CD4-positive, alpha-beta T cell treated with Interleukin-4 for 4 hours (primary cell): ENCODE measurements around the gene SLC7A4.
"Not testable (repeated sequence)": the region's sequence is repeated elsewhere in the genome, so short reads cannot be mapped to it uniquely, and the experiment has no call there.

Experiments
- DNase-seq: peaks from one replicate; pipeline ENCODE4 v3.0.0-alpha.2; 2020

The SLC7A4 gene, protein sequence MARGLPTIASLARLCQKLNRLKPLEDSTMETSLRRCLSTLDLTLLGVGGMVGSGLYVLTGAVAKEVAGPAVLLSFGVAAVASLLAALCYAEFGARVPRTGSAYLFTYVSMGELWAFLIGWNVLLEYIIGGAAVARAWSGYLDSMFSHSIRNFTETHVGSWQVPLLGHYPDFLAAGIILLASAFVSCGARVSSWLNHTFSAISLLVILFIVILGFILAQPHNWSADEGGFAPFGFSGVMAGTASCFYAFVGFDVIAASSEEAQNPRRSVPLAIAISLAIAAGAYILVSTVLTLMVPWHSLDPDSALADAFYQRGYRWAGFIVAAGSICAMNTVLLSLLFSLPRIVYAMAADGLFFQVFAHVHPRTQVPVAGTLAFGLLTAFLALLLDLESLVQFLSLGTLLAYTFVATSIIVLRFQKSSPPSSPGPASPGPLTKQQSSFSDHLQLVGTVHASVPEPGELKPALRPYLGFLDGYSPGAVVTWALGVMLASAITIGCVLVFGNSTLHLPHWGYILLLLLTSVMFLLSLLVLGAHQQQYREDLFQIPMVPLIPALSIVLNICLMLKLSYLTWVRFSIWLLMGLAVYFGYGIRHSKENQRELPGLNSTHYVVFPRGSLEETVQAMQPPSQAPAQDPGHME

GRCh38 chr22:21032037-21032867 is at the start of gene SLC7A4:
TSS of gene SLC7A4 (minus strand) at chr22:21032561. CDS start at chr22:21031812, 749 bp downstream.
- no peak for DNase-seq

DNA sequence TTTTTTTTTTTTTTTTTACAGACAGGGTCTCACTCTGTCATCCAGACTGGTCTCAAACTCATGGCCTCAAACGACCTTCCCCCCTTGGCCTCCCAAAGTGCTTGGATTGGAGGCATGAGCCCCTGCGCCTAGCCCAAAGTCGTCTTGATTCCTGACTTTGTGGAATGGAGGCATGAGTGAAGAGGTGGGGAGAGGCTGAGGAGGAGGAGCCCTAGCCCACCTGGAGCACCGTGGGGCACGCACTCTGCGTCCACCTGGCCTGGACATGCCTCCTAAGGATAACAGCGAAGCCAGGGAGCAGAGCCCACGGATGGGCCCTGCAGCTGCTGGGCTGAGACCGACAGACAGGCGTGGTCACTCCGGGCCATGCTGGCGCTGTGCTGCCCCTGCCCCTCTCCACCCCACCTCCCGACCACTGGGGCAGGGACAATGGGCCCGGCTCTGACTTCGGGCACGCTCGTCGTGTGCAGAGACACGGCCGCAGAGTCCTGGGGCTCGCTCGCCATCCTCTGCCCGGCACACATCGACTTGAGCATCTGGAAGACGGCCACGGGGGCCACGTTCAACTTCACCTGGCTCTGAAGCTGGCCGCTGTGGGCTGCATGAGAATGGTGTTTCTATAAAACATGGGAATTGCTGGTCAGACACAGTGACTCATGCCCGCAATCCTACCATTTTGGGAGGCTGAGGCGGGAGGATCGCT is 48.2 kb upstream of the SLC7A4 start:
- DNase-seq = no peak

DNA sequence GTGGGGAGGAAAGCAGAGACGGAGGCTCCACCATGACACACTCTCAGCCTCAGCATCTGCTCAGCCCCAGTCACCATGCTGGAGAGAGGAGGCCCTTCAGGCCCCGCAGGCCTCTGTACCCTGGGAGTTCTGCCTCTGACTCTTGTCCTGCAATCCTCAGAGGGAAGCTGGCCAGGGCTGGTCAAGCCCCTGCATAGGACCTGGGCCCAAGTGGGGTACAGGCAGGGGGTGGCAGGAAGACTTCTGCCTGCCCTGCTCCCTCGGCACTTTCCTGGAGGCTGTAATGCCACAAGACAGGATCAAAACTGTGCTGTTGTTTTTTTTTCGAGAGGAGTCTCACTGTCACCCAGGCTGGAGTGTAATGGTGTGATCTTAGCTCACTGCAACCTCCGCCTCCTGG is 47.1 kb upstream of the SLC7A4 start:
- no peak for DNase-seq

- DNase-seq = no peak
Measured at GRCh38 chr22:21078916-21079315, 46.6 kb upstream of the SLC7A4 start.

- DNase-seq = no peak
Measured at GRCh38 chr22:21077884-21078508, 45.6 kb upstream of the SLC7A4 start.

- DNase-seq = no peak
Measured at GRCh38 chr22:21076912-21077625, 44.7 kb upstream of the SLC7A4 start.

DNA sequence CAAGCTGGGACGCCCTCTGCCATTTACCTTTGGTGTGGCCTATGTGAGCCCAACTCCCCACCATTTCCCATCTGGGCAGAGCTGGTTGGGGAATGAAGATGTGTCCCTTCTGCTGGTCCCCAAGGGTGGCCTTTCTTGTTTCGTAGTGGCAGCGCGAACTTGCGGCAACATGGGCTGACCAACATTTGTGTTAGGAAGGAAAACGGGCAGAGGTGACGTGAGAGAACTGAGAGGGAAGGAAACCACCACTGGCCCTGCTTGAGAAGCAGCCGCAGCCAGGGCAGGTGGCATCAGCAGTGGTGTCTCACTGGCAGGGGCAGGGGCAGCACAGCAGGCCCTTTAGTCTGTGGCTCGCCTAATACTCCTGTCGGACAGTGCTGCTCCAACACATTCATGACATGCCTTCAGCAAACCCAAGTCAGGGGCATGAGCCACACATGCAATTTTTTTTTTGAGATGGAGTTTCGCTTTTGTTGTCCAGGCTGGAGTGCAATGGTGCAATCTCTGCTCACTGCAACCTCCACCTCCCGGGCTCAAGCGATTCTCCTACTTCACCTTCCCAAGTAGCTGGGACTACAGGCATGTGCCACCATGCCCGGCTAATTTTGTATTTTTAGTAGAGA is 43.3 kb upstream of the SLC7A4 start:
- DNase-seq = no peak

DNA sequence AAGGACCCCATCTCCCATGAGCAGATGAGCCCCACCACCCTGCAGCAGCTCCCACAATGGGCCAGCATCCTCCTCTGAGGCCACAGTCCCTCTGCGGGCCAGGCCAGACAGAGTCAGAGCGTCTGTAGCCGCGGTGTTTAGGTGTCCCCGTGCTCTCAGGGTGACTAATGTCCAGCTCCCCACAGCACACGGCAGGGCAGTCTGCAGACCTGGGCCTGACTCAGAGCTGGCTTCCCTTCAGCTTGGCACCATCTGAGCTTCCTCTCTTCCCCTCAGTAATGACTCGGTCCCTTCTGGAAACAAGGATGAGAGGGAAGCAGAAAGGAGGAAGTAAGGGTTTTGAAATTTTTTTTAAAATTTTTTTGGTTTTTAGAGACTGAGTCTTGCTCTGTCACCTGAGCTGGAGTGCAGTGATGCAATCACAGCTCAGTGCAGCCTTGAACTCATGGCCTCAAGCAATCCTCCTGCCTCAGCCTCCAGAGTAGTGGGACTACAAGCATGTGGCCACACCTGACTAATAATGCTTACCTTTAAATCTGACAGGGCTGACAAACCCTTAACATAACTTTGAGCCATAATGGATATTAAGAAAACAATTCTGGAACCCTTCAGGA is 41.8 kb upstream of the SLC7A4 start:
- DNase-seq = no peak

- DNase-seq = no peak
Measured at GRCh38 chr22:21073482-21073881, 41.1 kb upstream of the SLC7A4 start.

GRCh38 chr22:21073023-21073422 is 40.7 kb upstream of the SLC7A4 start:
- no peak for DNase-seq

GRCh38 chr22:21071796-21072195 is 39.4 kb upstream of the SLC7A4 start:
- DNase-seq = not testable (repeated sequence)

DNA sequence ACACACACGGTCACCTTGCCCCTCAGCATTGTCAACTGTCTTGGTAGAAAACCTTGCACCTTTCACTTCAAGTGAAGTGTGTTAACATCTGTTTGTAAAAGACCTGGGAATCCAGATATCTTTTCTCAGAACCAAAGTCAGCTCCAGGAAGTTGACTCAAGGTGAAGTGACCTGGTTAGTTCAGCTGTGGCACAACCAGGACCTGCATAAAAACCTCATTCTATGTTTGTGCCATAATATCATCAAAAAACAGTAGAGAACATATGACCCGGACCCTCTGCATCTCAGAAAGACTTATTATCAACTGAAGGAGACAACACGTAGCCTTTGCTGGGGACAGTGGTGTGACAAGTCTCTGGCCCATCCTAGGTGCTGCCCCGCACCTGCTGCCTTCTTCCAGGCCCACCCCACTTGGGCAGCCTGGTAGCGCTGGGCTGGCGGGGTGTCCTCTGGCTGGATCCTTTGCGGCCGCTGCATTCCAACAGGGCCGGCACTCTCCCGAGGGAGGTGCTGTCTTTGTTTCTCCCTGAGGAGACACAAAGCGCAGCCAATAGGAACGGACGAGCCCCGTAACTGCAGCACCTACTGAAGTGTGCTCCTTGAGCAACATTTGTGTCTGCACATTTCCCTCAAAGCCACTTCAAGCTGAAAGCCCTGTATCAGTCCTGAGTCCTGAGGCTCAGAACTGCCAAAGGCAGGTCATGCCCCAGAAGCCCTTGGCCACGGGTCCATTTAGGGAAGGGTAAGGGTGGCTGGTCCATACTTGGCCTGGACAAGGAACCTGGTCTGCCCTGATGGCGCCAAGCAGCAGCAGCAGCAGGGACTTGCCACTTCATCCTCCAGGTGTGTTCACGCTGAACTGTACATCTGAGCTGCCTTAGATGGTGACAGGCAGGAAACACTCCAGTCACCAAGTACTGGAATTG is 38.6 kb upstream of the SLC7A4 start:
- DNase-seq = no peak

DNA sequence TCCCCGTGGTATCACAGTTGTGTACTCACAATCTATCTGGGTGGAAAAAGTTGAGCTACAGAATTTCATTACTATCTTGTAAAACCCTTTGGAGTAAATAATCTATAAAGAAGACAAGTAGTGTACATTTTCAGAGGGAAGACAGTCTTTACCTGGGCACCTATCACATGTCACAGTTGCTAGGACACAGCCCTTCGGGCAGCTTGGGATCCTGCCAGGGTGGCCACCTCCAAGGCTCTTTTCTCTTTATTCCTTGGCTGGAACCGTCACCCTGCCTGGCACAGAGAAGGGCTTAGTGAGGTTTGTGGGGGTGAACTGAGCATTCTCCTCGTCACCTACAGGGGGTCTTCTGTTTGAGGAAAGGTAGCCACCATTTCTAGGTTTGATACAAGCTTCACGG is 37.0 kb upstream of the SLC7A4 start:
- DNase-seq = no peak

DNA sequence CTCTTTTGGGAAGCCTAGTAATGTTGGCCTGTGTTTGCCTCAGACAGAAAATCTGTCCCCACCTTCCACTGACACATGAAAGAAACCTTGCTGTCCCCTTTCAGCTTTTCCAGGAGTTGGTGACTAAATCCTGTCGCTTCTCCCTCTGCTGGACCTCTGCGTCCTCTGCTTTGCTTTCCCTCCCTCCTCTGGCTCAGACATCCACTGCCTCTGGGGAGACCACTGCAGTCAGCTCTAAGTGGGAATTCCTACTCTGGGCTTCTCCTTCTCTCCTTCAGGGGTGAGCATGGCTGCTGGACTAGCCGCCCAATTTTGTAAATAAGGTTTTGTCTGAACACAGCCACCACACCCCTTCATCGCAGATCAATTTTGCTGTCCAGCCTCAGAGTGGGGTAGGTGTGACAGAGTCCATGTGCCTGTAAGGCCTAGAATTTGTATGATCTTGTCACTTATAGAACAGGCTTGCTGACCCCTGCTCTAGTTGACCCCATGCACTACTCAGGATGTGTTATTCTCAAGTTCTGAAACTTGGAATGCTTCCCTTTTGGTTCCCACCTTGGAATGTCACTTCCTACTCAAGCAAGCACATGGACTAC is 36.4 kb upstream of the SLC7A4 start:
- no peak for DNase-seq

DNA sequence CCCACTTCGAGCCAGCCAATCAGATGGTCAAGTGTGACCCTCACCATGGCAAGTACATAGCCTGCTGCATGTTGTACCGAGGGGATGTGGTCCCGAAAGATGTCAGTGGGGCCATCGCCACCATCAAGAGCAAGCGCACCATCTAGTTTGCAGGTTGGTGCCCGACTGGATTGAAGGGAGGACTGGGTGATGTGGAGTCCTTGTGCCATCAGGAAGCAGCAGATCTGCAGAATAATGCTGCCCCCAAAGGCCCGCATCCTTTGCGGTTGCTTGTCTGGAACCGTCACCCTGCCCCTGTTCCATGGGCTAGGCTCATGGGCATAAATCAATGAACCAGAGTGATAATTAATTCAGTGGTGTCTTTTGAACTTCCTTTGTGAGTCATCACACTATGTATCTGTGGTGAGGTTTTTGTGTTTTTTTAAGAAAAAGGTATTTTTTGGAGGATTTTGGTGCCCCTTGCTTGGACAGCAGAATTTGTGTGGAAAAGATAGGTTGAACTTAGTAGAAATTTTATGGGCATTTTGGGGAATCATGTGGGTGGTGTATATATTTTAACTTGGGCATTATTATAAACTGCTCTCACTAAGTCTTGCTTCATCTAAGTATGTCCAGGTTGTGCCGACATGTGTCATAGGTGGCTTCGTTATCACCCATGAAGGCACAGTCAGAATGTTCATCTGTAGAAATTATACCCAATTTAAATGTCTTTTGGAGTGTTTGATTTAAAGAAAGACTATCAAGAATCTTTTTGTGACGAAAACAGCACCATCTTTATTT is 35.7 kb upstream of the SLC7A4 start:
- DNase-seq = no peak

DNA sequence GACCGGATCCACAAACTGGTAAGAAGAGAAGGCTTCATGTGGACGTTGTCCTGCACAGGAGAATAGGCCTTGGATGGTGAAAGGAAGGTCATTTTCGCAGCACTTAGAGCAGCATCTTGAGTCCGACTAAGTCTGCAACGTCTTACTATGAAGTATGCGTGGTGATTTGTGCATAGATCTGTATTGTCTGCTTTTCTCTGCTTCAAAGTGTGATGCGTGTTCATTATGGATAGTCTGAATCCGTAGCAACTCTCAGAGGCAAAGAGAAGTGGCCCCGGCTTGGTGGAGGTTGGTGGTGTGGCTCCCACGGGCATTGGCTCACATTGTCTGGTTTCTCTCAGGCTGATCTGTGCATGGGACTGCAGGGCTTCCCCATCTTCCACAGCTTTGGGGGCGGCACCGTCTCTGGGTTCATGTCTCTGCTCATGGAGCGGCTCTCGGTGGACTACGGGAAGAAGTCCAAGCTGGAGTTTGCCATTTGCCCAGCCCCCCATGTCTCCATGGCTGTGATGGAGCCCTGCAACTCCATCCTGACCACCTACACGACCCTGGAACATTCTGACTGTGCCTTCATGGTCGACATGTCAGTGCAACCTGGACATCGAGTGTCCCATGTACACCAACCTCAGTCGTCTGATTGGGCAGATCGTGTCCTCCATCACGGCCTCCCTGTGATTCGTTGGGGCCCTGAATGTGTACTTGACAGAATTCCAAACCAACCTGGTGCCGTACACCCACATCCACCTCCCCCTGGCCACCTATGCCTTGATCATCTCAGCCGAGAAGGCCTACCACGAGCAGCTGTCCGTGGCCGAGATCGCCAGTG is 34.9 kb upstream of the SLC7A4 start:
- no peak for DNase-seq
